GDM1 (cell line): ENCODE measurements around the gene NEIL1.
"Not testable (repeated sequence)": the region's sequence is repeated elsewhere in the genome, so short reads cannot be mapped to it uniquely, and the experiment has no call there.

ENCODE experiments used
- DNase-seq: peaks from one replicate; lab custom pipeline; 2025; lab: John Stamatoyannopoulos, UW

NEIL1 gene

GRCh38 chr15:75380773-75381172 is 33.9 kb downstream of the NEIL1 start:
- DNase-seq: no peak

- DNase-seq: not testable (repeated sequence)
Observed at GRCh38 chr15:75383986-75384385, 37.1 kb downstream of the NEIL1 start.

GRCh38 chr15:75389791-75390382 is 43.0 kb downstream of the NEIL1 start:
- no peak for DNase-seq

GRCh38 chr15:75397494-75397893 is 50.7 kb downstream of the NEIL1 start:
- DNase-seq: no peak

GRCh38 chr15:75403892-75404291 is 57.1 kb downstream of the NEIL1 start:
- DNase-seq: no peak
